Lower lobe of right lung (tissue), 2 donors: ENCODE measurements around the gene SPAG5. TPM values are rescaled to one million over a fixed set of nuclear protein-coding genes. Genes with fewer than 3 reads are reported as not detected.

ENCODE experiments used
- ATAC-seq, 2 donors: fragments of 200-7000 bp; cut with Tn5 transposase; one replicate each; pipeline ENCODE4 v1.9.1; 2020 to 2022; ENCODE audit warnings: mild to moderate bottlenecking in 2 of 2, moderate library complexity in 2 of 2
- DNase-seq: peaks from one replicate; pipeline ENCODE4 v3.0.0-alpha.2; 2020
- H3K27ac ChIP-seq: fragments of 200-600 bp; one replicate; pipeline ENCODE4 v1.8.0; 2022
- H3K27me3 ChIP-seq: fragments of 200-600 bp; one replicate; pipeline ENCODE4 v1.8.0; 2022; ENCODE audit warnings: low read depth
- H3K36me3 ChIP-seq: fragments of 200-600 bp; one replicate; pipeline ENCODE4 v1.8.0; 2022; ENCODE audit warnings: mild to moderate bottlenecking
- H3K4me1 ChIP-seq: fragments of 200-600 bp; one replicate; pipeline ENCODE4 v1.8.0; 2022
- H3K4me3 ChIP-seq: fragments of 200-600 bp; one replicate; pipeline ENCODE4 v1.8.0; 2022; ENCODE audit warnings: mild to moderate bottlenecking
- H3K9me3 ChIP-seq: fragments of 200-600 bp; one replicate; pipeline ENCODE4 v1.8.0; 2022
- CTCF ChIP-seq: fragments of 200-600 bp; IDR thresholded peaks from one replicate; pipeline ENCODE4 v1.8.0; 2022; ENCODE audit warnings: antibody characterized with exemption, mild to moderate bottlenecking
- intact Hi-C: fragments of 100-400 bp; cut with DNase I; formaldehyde crosslinking; loops from one replicate; pipeline ENCODE4 v1.11.0; 2022
- total RNA-seq: library from RNA; stranded (reverse); fragmentation: NEBNext Ultra II Directional; extraction: Animal tissue kit (Norgen Biotek cat#: 25700); gene quantifications from one replicate; pipeline ENCODE4 v1.2.1, GENCODE V29; 2021
- donor health status: DM: no; HTN: yes; CAD: no; lungs with severe emphysema.

The SPAG5 gene
- total RNA-seq, 1 donor from 2014 or later = 4.9 TPM

- DNase-seq = peak; percentile 71
- intact Hi-C loops = no loop called here
- peak overlapping the region; percentile 95 for H3K27ac ChIP-seq
- H3K27me3 ChIP-seq = no peaks in the 10 kb centered on the region
- peaks cover 62% of the 10 kb centered on the region for H3K36me3 ChIP-seq
- H3K9me3 ChIP-seq = no peaks in the 10 kb centered on the region
- TF ChIP-seq CTCF = peak; percentile 50
- ATAC-seq = peak; percentile 22 to 26
- H3K4me1 ChIP-seq = peaks cover 41% of the 10 kb centered on the region
- peak overlapping the region; percentile 88 for H3K4me3 ChIP-seq
Observed at GRCh38 chr17:28643983-28644786, 45.4 kb upstream of the SPAG5 start.

- no peak overlapping the region for H3K4me3 ChIP-seq
- intact Hi-C loops = no loop called here
- DNase-seq = no peak
- H3K27ac ChIP-seq = no peak overlapping the region
- H3K27me3 ChIP-seq = no peaks in the 10 kb centered on the region
- H3K9me3 ChIP-seq = no peaks in the 10 kb centered on the region
- TF ChIP-seq CTCF = no peak
- H3K4me1 ChIP-seq = peaks cover 34% of the 10 kb centered on the region
- ATAC-seq = no peak
- H3K36me3 ChIP-seq = peaks cover 71% of the 10 kb centered on the region
Observed at GRCh38 chr17:28641579-28641978, 42.8 kb upstream of the SPAG5 start.

- H3K27ac ChIP-seq = no peak overlapping the region
- no peak for ATAC-seq
- peaks cover 100% of the 10 kb centered on the region for H3K36me3 ChIP-seq
- no peaks in the 10 kb centered on the region for H3K27me3 ChIP-seq
- H3K4me1 ChIP-seq = no peaks in the 10 kb centered on the region
- no peak for TF ChIP-seq CTCF
- intact Hi-C loops = no loop called here
- no peak overlapping the region for H3K4me3 ChIP-seq
- no peak for DNase-seq
- H3K9me3 ChIP-seq = no peaks in the 10 kb centered on the region
Observed at GRCh38 chr17:28635506-28635905, 36.7 kb upstream of the SPAG5 start.

GRCh38 chr17:28634206-28634865, 35.5 kb upstream of the SPAG5 start:
- ATAC-seq = no peak

GRCh38 chr17:28626818-28627217, 28.0 kb upstream of the SPAG5 start:
- peaks cover 99% of the 10 kb centered on the region for H3K36me3 ChIP-seq
- DNase-seq (no peak), ATAC-seq (no peak)
- TF ChIP-seq CTCF = no peak
- H3K9me3 ChIP-seq = no peaks in the 10 kb centered on the region
- intact Hi-C loops = no loop called here
- no peak overlapping the region for H3K27ac ChIP-seq
- no peaks in the 10 kb centered on the region for H3K27me3 ChIP-seq
- H3K4me1 ChIP-seq = no peaks in the 10 kb centered on the region
- H3K4me3 ChIP-seq = no peak overlapping the region

More at GRCh38 chr17:28634206-28634865, 35.5 kb upstream of the SPAG5 start:
- Histone ChIP-seq H3K4me3 (no peak overlapping the region), H3K9me3 (no peaks in the 10 kb centered on the region), H3K4me1 (no peaks in the 10 kb centered on the region), H3K36me3 (peaks cover 100% of the 10 kb centered on the region), H3K27ac (no peak overlapping the region), H3K27me3 (no peaks in the 10 kb centered on the region)
- TF ChIP-seq CTCF = no peak
- DNase-seq = no peak
- intact Hi-C loops = no loop called here
